ENCODE measurements around the gene SLC12A7. TPM values are rescaled to one million over a fixed set of nuclear protein-coding genes. Genes with fewer than 3 reads are reported as not detected.
"Not testable (repeated sequence)": the region's sequence is repeated elsewhere in the genome, so short reads cannot be mapped to it uniquely, and the experiment has no call there.

Gene SLC12A7
- total RNA-seq, 1 donor from 2014 or later, result 80.8 TPM

DNA sequence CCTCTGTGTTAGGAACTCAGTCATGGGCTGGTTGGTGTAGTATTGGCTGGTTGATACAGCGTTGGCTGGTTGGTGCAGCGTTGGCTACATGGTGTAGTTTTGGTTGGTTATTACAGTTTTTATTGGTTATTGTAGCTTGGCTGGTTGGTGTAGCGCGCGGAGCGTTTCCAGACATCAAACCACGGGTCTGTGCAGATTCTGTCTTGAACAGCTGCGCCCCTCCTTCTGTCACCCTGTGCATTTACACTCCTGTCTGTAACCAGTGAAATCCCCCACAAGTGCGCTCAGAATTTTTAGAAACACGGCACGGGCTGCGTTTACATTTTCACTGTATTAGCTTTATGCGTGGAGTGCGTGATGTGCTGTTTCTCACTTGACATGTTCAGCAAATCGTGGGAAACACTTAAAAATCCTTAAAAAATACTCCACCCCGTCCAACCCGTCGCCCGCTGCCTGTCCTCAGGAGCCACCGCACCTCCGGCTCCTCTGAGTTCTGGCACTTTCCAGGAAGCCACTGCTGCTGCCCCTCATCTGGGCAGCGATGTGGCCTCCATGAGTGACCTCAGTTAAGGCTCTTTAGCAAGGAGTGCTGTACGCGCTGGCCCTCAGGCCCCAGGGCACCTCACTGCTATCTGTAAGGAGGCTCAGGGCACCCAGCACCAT, 82.5 kb downstream of the SLC12A7 start:
- no peaks in the 10 kb centered on the region for H3K9me3 Mint-ChIP-seq (ENCODE audit: low read depth)
- H3K27ac Mint-ChIP-seq, result no peak overlapping the region
- no peaks in the 10 kb centered on the region for H3K27me3 Mint-ChIP-seq
- no peaks in the 10 kb centered on the region for H3K4me1 Mint-ChIP-seq (ENCODE audit: low read depth)
- H3K36me3 Mint-ChIP-seq (ENCODE audit: insufficient read depth), result no peaks in the 10 kb centered on the region
- no peak for DNase-seq (ENCODE audit: low spot score, unreplicated experiment)
- no peak overlapping the region for H3K4me3 Mint-ChIP-seq (ENCODE audit: low read depth)
- TF ChIP-seq, protein P1, sequence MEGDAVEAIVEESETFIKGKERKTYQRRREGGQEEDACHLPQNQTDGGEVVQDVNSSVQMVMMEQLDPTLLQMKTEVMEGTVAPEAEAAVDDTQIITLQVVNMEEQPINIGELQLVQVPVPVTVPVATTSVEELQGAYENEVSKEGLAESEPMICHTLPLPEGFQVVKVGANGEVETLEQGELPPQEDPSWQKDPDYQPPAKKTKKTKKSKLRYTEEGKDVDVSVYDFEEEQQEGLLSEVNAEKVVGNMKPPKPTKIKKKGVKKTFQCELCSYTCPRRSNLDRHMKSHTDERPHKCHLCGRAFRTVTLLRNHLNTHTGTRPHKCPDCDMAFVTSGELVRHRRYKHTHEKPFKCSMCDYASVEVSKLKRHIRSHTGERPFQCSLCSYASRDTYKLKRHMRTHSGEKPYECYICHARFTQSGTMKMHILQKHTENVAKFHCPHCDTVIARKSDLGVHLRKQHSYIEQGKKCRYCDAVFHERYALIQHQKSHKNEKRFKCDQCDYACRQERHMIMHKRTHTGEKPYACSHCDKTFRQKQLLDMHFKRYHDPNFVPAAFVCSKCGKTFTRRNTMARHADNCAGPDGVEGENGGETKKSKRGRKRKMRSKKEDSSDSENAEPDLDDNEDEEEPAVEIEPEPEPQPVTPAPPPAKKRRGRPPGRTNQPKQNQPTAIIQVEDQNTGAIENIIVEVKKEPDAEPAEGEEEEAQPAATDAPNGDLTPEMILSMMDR (IDR thresholded peaks at IDR 0.05; ENCODE audit: unreplicated experiment), result no peak

DNA sequence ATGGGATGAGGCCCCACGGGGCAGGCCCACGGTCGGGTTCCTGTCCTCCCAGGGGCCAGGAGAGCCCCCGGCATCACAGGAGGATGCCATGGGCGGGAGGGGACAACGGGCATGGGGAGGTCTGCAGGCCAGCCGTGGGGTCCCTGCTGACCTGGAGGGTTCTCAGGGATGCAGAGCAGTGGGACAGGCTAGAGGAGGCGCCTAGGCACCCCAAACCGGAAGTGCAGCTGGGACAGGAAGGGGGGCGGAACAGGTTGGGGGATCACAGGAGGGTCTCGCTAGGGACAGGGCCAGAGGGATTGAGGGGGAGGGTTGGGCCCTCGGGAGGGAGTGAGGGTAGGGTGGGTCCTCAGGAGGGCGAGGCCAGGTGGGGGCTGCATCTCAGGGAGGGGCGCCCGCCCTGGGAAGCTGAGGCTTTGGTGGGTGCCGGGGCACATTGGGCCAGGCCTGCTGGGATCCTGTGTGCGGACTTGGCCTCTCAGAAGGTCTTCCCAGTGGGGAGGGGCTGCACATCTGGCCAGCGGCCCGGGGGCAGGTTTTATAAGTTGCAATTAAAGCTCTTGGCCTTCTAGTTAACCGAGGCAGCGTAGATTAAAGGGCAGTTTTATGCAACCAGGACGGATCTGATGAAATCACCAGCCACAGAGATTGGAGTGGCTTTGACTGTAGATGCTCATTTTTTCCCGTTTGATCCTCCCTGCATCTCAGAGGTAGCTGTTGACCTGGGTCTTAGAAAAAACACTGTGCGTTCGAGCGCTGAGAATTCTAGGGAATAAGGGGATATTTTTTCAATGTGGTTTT, 83.2 kb downstream of the SLC12A7 start:
- Mint-ChIP-seq H3K27ac (no peak overlapping the region), H3K36me3 (ENCODE audit: insufficient read depth) (no peaks in the 10 kb centered on the region), H3K9me3 (ENCODE audit: low read depth) (no peaks in the 10 kb centered on the region), H3K27me3 (no peaks in the 10 kb centered on the region), H3K4me3 (ENCODE audit: low read depth) (no peak overlapping the region), H3K4me1 (ENCODE audit: low read depth) (no peaks in the 10 kb centered on the region)
- TF ChIP-seq, protein P1 (IDR thresholded peaks at IDR 0.05; ENCODE audit: unreplicated experiment), result no peak
- no peak for DNase-seq (ENCODE audit: low spot score, unreplicated experiment)

DNA sequence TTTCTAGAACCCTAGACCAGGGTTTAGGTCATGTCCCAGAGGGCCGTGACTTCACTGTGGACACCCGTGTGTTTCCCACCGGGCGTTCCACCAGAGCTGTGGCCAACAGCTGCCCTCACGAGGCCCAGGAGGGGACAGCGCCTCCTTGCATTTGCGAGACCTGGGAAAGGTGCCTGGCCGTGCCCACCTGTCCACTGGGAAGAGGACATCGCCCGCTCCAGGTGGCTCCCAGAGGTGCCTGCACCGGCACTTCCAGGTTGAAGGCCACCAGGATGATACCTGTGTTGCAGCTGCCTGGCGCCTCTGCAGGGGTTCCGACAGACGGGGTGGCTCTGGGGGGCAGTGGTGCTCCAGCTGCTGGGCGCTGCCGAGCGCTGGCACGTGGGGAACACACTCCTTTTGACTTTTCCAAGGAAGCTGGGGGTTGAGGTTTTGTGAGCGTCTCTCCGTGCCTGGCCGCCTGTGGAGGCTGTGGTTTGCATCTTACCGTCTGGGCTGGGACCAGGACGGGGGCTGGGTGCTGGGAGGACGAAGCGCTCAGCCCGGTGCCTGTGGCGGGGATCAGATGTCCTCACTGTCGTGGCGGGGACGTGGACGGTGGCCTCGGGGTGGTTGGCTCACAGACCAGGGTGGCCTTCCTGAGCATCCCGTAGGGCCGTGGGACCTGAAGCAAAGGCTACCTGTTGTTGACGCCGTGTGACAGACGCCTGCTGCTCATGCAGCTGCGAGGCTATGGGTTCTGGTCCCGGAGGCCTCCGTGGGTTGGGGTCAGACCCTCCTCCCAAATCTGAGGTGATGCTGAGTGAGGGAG, 84.0 kb downstream of the SLC12A7 start:
- no peak overlapping the region for H3K27ac Mint-ChIP-seq
- no peaks in the 10 kb centered on the region for H3K36me3 Mint-ChIP-seq (ENCODE audit: insufficient read depth)
- H3K27me3 Mint-ChIP-seq, result no peaks in the 10 kb centered on the region
- TF ChIP-seq, protein P1 (IDR thresholded peaks at IDR 0.05; ENCODE audit: unreplicated experiment), result no peak
- H3K4me3 Mint-ChIP-seq (ENCODE audit: low read depth), result no peak overlapping the region
- H3K9me3 Mint-ChIP-seq (ENCODE audit: low read depth), result no peaks in the 10 kb centered on the region
- H3K4me1 Mint-ChIP-seq (ENCODE audit: low read depth), result no peaks in the 10 kb centered on the region
- DNase-seq (ENCODE audit: low spot score, unreplicated experiment), result no peak

DNA sequence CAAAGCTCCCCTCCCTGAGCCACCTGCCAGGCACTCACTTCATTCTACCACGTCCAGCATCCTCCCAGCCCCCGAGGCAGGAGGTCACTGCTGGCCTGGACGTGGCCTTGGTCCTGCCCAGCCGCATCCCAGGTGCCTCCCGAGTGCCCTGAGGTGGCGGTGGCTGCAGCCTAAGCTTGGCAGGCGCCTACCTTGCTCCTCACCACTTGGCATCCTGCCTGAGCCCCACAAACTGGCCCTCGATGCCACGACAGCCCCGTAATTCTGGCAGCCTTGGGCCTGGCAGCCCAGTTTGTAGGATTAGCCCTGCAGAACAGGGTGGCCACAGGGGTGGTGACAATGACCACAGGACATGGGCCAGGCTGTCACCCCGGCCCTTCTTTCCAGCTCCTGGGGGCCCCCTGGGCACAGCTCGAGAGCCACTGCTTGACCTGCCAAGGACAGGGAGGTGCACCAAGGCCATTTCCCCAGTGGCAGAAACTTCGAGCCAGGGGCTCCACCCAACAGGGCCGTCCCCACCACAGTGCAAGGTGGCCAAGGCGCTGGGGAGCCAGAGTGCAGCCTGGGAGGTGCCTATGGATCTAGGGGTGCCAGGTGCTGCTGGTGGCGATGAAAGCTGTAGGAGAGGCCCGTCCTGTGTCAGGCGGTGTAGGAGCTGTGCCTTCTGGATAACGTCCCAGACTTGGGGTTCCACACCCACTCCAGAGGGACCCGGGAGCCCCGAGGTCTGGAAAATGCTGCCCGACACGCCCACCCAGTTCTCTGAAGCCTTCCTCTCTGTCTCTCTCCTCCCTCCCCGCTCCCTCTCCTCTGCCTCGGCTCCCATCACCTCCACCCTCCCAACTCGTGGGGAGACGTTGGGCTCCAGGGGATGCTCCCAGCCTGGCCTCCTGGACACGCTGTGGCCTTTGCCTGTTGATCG, 84.9 kb downstream of the SLC12A7 start:
- DNase-seq (ENCODE audit: low spot score, unreplicated experiment), result no peak
- TF ChIP-seq, protein P1 (IDR thresholded peaks at IDR 0.05; ENCODE audit: unreplicated experiment), result no peak
- no peaks in the 10 kb centered on the region for H3K27me3 Mint-ChIP-seq
- H3K36me3 Mint-ChIP-seq (ENCODE audit: insufficient read depth), result no peaks in the 10 kb centered on the region
- H3K9me3 Mint-ChIP-seq (ENCODE audit: low read depth), result no peaks in the 10 kb centered on the region
- no peak overlapping the region for H3K27ac Mint-ChIP-seq
- no peaks in the 10 kb centered on the region for H3K4me1 Mint-ChIP-seq (ENCODE audit: low read depth)
- H3K4me3 Mint-ChIP-seq (ENCODE audit: low read depth), result no peak overlapping the region

DNA sequence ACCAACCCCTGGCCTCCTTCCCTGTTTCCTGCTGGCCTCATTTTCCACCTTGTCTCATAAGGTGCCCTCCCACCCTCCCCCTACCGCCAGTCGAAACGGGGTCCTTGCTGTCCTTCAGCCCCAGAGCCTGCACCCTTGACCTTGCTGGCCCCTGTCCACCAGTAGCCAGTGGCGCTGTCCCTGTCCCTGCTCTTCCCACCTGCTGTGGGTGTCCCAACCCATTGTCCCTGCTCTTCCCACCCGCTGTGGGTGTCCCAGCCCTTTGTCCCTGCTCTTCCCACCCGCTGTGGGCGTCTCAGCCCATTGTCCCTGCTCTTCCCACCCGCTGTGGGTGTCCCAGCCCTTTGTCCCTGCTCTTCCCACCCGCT, 89.9 kb downstream of the SLC12A7 start:
- H3K36me3 Mint-ChIP-seq (ENCODE audit: insufficient read depth); H3K27ac Mint-ChIP-seq; H3K4me3 Mint-ChIP-seq (ENCODE audit: low read depth); H3K9me3 Mint-ChIP-seq (ENCODE audit: low read depth); H3K27me3 Mint-ChIP-seq; H3K4me1 Mint-ChIP-seq (ENCODE audit: low read depth); DNase-seq (ENCODE audit: low spot score, unreplicated experiment): not testable (repeated sequence)
